H9 (cell line): ENCODE measurements around the gene PCDH9. TPM values are rescaled to one million over a fixed set of nuclear protein-coding genes. Genes with fewer than 3 reads are reported as not detected.

ENCODE experiments used
- DNase-seq: peaks from one replicate; pipeline ENCODE4 v3.0.0-alpha.2; 2017
- H2AFZ ChIP-seq: one replicate; pipeline ENCODE4 v1.6.1; 2013; ENCODE audit warnings: mild to moderate bottlenecking, low read length, control low read depth, moderate library complexity
- H2AK5ac ChIP-seq: 2 replicates; pipeline ENCODE4 v1.6.1; 2013; ENCODE audit warnings: low read length, control low read depth, mixed read lengths; ENCODE audit not compliant: insufficient read length
- H2BK120ac ChIP-seq: one replicate; pipeline ENCODE4 v1.6.1; 2013; ENCODE audit warnings: low read depth, mild to moderate bottlenecking, low read length, control low read depth, inconsistent platforms; ENCODE audit not compliant: poor library complexity, severe bottlenecking
- H2BK12ac ChIP-seq: 2 replicates; pipeline ENCODE4 v1.6.1; 2013; ENCODE audit warnings: low read length, control low read depth, mixed read lengths, low read depth; ENCODE audit not compliant: insufficient read length
- H2BK15ac ChIP-seq: 2 replicates; pipeline ENCODE4 v1.6.1; 2013; ENCODE audit warnings: low read depth, low read length, control low read depth
- H2BK20ac ChIP-seq: one replicate; pipeline ENCODE4 v1.6.1; 2013; ENCODE audit warnings: low read depth, mild to moderate bottlenecking, low read length, control low read depth, inconsistent platforms; ENCODE audit not compliant: poor library complexity, severe bottlenecking
- H2BK5ac ChIP-seq: 2 replicates; pipeline ENCODE4 v1.6.1; 2013; ENCODE audit warnings: low read length, control low read depth, mixed read lengths; ENCODE audit not compliant: insufficient read length
- H3K14ac ChIP-seq: 2 replicates; pipeline ENCODE4 v1.6.1; 2013; ENCODE audit warnings: low read length, control low read depth; ENCODE audit not compliant: insufficient read depth
- H3K18ac ChIP-seq: 2 replicates; pipeline ENCODE4 v1.6.1; 2013; ENCODE audit warnings: low read depth, mild to moderate bottlenecking, mixed read lengths, low read length, control low read depth; ENCODE audit not compliant: insufficient read length
- H3K23ac ChIP-seq: 2 replicates; pipeline ENCODE4 v1.6.1; 2013; ENCODE audit warnings: low read length, control low read depth, mixed read lengths, low read depth; ENCODE audit not compliant: insufficient read length
- H3K23me2 ChIP-seq: 2 replicates; pipeline ENCODE4 v1.6.1; 2013; ENCODE audit warnings: low read depth, mild to moderate bottlenecking, mixed read lengths, low read length, control low read depth; ENCODE audit not compliant: insufficient read length, poor library complexity, severe bottlenecking
- H3K27ac ChIP-seq: 2 replicates; pipeline ENCODE4 v1.5.1; 2013; ENCODE audit warnings: low read length, control low read depth, mixed read lengths, low read depth; ENCODE audit not compliant: insufficient read length
- H3K27me3 ChIP-seq: 2 replicates; pipeline ENCODE4 v1.6.1; 2013; ENCODE audit warnings: low read length, control low read depth, inconsistent platforms; ENCODE audit not compliant: insufficient read depth
- H3K4ac ChIP-seq: 2 replicates; pipeline ENCODE4 v1.6.1; 2013; ENCODE audit warnings: low read depth, mild to moderate bottlenecking, control low read depth, inconsistent platforms, low read length, moderate library complexity
- H3K4me1 ChIP-seq: 2 replicates; pipeline ENCODE4 v1.6.1; 2013; ENCODE audit warnings: low read length, control low read depth, inconsistent platforms; ENCODE audit not compliant: insufficient read depth
- H3K4me2 ChIP-seq: 2 replicates; pipeline ENCODE4 v1.6.1; 2013; ENCODE audit warnings: low read length, control low read depth, mixed read lengths; ENCODE audit not compliant: insufficient read length, insufficient read depth
- H3K56ac ChIP-seq: 2 replicates; pipeline ENCODE4 v1.6.1; 2013; ENCODE audit warnings: low read depth, mild to moderate bottlenecking, mixed read lengths, low read length, control low read depth; ENCODE audit not compliant: insufficient read length
- H3K79me1 ChIP-seq: 2 replicates; pipeline ENCODE4 v1.6.1; 2013; ENCODE audit warnings: low read depth, mild to moderate bottlenecking, moderate library complexity, low read length, control low read depth, inconsistent platforms; ENCODE audit not compliant: insufficient read depth, poor library complexity, severe bottlenecking
- H3K79me2 ChIP-seq: 2 replicates; pipeline ENCODE4 v1.6.1; 2013; ENCODE audit warnings: low read length, control low read depth, inconsistent platforms; ENCODE audit not compliant: insufficient read depth
- H3K9ac ChIP-seq: 2 replicates; pipeline ENCODE4 v1.6.1; 2013; ENCODE audit warnings: low read length, control low read depth, mixed read lengths; ENCODE audit not compliant: insufficient read length; ENCODE audit errors: extremely low read depth
- H3K9me3 ChIP-seq: one replicate; pipeline ENCODE4 v1.6.1; 2013; ENCODE audit warnings: low read depth, low read length, inconsistent platforms; ENCODE audit not compliant: control insufficient read depth
- H3T11ph ChIP-seq: one replicate; pipeline ENCODE4 v1.6.1; 2013; ENCODE audit warnings: mild to moderate bottlenecking, low read length, control low read depth, inconsistent platforms
- H4K20me1 ChIP-seq: one replicate; pipeline ENCODE4 v1.6.1; 2013; ENCODE audit not compliant: control insufficient read depth, insufficient read length, insufficient read depth
- H4K5ac ChIP-seq: 2 replicates; pipeline ENCODE4 v1.6.1; 2013; ENCODE audit warnings: low read depth, mild to moderate bottlenecking, mixed read lengths, low read length, control low read depth; ENCODE audit not compliant: insufficient read length
- H4K8ac ChIP-seq: replicated peaks from 2 replicates; pipeline ENCODE4 v1.6.1; 2013; ENCODE audit warnings: low read length, control low read depth, mixed read lengths, low read depth; ENCODE audit not compliant: insufficient read length
- H4K91ac ChIP-seq: 2 replicates; pipeline ENCODE4 v1.6.1; 2013; ENCODE audit warnings: low read depth, mild to moderate bottlenecking, moderate library complexity, mixed read lengths, low read length, control low read depth; ENCODE audit not compliant: insufficient read length
- H3K27ac Mint-ChIP-seq, 3 experiments: 2 replicates in 2 of 3; 3 replicates in 1 of 3; pipeline ENCODE4 v1.8.0; 2020 to 2021; ENCODE audit warnings: mixed read lengths in 3 of 3, mild to moderate bottlenecking in 1 of 3, moderate library complexity in 1 of 3
- H3K27me3 Mint-ChIP-seq: 2 replicates; pipeline ENCODE4 v1.8.0; 2021; ENCODE audit warnings: low read depth, mild to moderate bottlenecking, moderate library complexity, mixed read lengths
- H3K36me3 Mint-ChIP-seq, 3 experiments: 2 replicates in 2 of 3; 3 replicates in 1 of 3; pipeline ENCODE4 v1.8.0; 2020 to 2021; ENCODE audit warnings: low read depth in 3 of 3, mixed read lengths in 3 of 3; ENCODE audit not compliant: insufficient read depth in 1 of 3
- H3K4me1 Mint-ChIP-seq, 2 experiments: 2 replicates each; pipeline ENCODE4 v1.8.0; 2020; ENCODE audit warnings: mixed read lengths in 2 of 2
- H3K4me3 Mint-ChIP-seq, 2 experiments: 2 replicates in 1 of 2; 3 replicates in 1 of 2; pipeline ENCODE4 v1.8.0; 2020 to 2021; ENCODE audit warnings: mild to moderate bottlenecking in 2 of 2, mixed read lengths in 2 of 2, moderate library complexity in 1 of 2
- H3K9me3 Mint-ChIP-seq, 2 experiments: 2 replicates in 1 of 2; 3 replicates in 1 of 2; pipeline ENCODE4 v1.8.0; 2020; ENCODE audit warnings: mild to moderate bottlenecking in 2 of 2, mixed read lengths in 2 of 2, moderate library complexity in 1 of 2
- CTCF ChIP-seq: fragments of 200-600 bp; sonication (generic); conservative IDR thresholded peaks from 3 replicates; pipeline ENCODE4 v1.8.0; 2021; ENCODE audit warnings: antibody characterized with exemption, mild to moderate bottlenecking
- WGBS: extraction: QIAGEN DNeasy Blood & Tissue Kit; methylation state at CpG from one replicate; pipeline ENCODE4 v1.1.7; 2013; ENCODE audit warnings: missing lambda C conversion rate, low lambda C conversion rate, mixed read lengths; ENCODE audit not compliant: insufficient read length; ENCODE audit errors: extremely low coverage; 5-methylcytosine and 5-hydroxymethylcytosine counted together
- total RNA-seq: library from RNA; stranded (reverse); gene quantifications from 2 replicates; pipeline ENCODE4 v1.2.1, GENCODE V29; 2021

PCDH9 gene
- total RNA-seq, 1 experiment from 2014 or later: 0.11 TPM

GRCh38 chr13:66926200-66926850 lies 303.8 kb downstream of the PCDH9 start:
- no peak overlapping the region for H4K91ac ChIP-seq
- H3K23ac ChIP-seq: no peak overlapping the region
- H3K14ac ChIP-seq: no peak overlapping the region
- no peak for DNase-seq
- H3K9me3 Mint-ChIP-seq: no peaks in the 10 kb centered on the region
- no peaks in the 10 kb centered on the region for H4K20me1 ChIP-seq
- H3K56ac ChIP-seq: no peak overlapping the region
- no peaks in the 10 kb centered on the region for H3K27me3 ChIP-seq
- H3K4me1 Mint-ChIP-seq: peaks cover 12 to 17% of the 10 kb centered on the region in 2 experiments
- no peaks in the 10 kb centered on the region for H3K23me2 ChIP-seq
- WGBS: no CpG with 5 or more reads among the region's 4 CpGs
- H3K4ac ChIP-seq: no peak overlapping the region
- peak overlapping the region in 2 of 3 experiments; percentile 31 to 51; a peak in 3 of 7 replicates for H3K27ac Mint-ChIP-seq
- H3K9me3 ChIP-seq: no peaks in the 10 kb centered on the region
- H2BK15ac ChIP-seq: no peak overlapping the region
- no peak overlapping the region for H3K4me3 Mint-ChIP-seq
- H2AFZ ChIP-seq: no peak overlapping the region
- H2BK20ac ChIP-seq: no peak overlapping the region
- H2BK120ac ChIP-seq: no peak overlapping the region
- H3K36me3 Mint-ChIP-seq: no peaks in the 10 kb centered on the region
- H2BK5ac ChIP-seq: no peak overlapping the region
- no peak overlapping the region for H3K9ac ChIP-seq
- H3K4me2 ChIP-seq: no peak overlapping the region
- H3K27ac ChIP-seq: no peak overlapping the region
- no peak for TF ChIP-seq CTCF
- peaks cover 2% of the 10 kb centered on the region; the same call in 1 of the 2 replicates for H3K4me1 ChIP-seq
- H4K8ac ChIP-seq: no peak overlapping the region
- no peaks in the 10 kb centered on the region for H3K27me3 Mint-ChIP-seq
- H4K5ac ChIP-seq: no peak overlapping the region
- no peaks in the 10 kb centered on the region for H3K79me1 ChIP-seq
- no peak overlapping the region for H3T11ph ChIP-seq
- no peak overlapping the region for H3K18ac ChIP-seq
- H3K79me2 ChIP-seq: no peaks in the 10 kb centered on the region
- no peak overlapping the region for H2BK12ac ChIP-seq
- no peak overlapping the region for H2AK5ac ChIP-seq
